H1 (cell line): ENCODE results near the gene SMTNL2. TPM values are rescaled to one million over a fixed set of nuclear protein-coding genes. Genes with fewer than 3 reads are reported as not detected.

Experiments
- CTCF ChIA-PET: fragments of 300-600 bp; sonication (Branson Sonifier 250); formaldehyde crosslinking; loops from one replicate; lab custom pipeline; 2021; ENCODE audit not compliant: partially characterized antibody; lab: Charles Lee
- POLR2A ChIA-PET: fragments of 300-600 bp; sonication (Branson Sonifier 250); formaldehyde crosslinking; loops from one replicate; lab custom pipeline; 2021; ENCODE audit warnings: inconsistent platforms; ENCODE audit not compliant: partially characterized antibody; lab: Charles Lee
- DNase-seq, 2 experiments: peaks; one replicate each; pipeline versions ENCODE4 v3.0.0 to v3.0.0-alpha.2; 2010 to 2022; ENCODE audit warnings: low spot score in 2 of 2, low read depth in 1 of 2, mixed read lengths in 1 of 2
- FAIRE-seq: peaks from 2 replicates; lab custom pipeline; 2011; peaks lifted over from hg19 to GRCh38; lab: Jason Lieb, UNC
- H2AFZ ChIP-seq: 2 replicates; pipeline ENCODE4 v1.8.1; 2012; ENCODE audit warnings: low read length, inconsistent platforms
- H2AK5ac ChIP-seq: 2 replicates; pipeline ENCODE4 v1.6.1; 2013; ENCODE audit warnings: low read depth, low read length
- H2BK120ac ChIP-seq: replicated peaks from 2 replicates; pipeline ENCODE3; 2013; ENCODE audit warnings: low read depth, low read length, inconsistent platforms
- H2BK12ac ChIP-seq: 2 replicates; pipeline ENCODE4 v1.6.1; 2013; ENCODE audit warnings: low read depth, low read length
- H2BK15ac ChIP-seq: 2 replicates; pipeline ENCODE4 v1.6.1; 2013; ENCODE audit warnings: low read length
- H2BK20ac ChIP-seq: 2 replicates; pipeline ENCODE4 v1.6.1; 2013; ENCODE audit warnings: low read length
- H2BK5ac ChIP-seq: 2 replicates; pipeline ENCODE4 v1.6.1; 2013; ENCODE audit warnings: low read depth, low read length
- H3K14ac ChIP-seq: 2 replicates; pipeline ENCODE4 v1.6.1; 2013; ENCODE audit warnings: inconsistent platforms; ENCODE audit not compliant: insufficient read length
- H3K18ac ChIP-seq: 2 replicates; pipeline ENCODE4 v1.6.1; 2013; ENCODE audit warnings: low read length; ENCODE audit errors: extremely low read depth
- H3K23ac ChIP-seq: 2 replicates; pipeline ENCODE4 v1.6.1; 2013; ENCODE audit warnings: inconsistent platforms; ENCODE audit not compliant: insufficient read length
- H3K23me2 ChIP-seq: 2 replicates; pipeline ENCODE4 v1.6.1; 2013; ENCODE audit warnings: low read depth, low read length
- H3K27ac ChIP-seq: 2 replicates; pipeline ENCODE4 v1.6.1; 2011; ENCODE audit warnings: low read depth, low read length, inconsistent platforms
- H3K27me3 ChIP-seq, 4 experiments: replicated peaks in 1 of 4; 1 replicate in 1 of 4; 2 replicates in 3 of 4; pipeline versions ENCODE4 v1.6.1 to v1.8.1; 2011 to 2013; ENCODE audit warnings: low read length in 3 of 4, mild to moderate bottlenecking in 3 of 4, inconsistent platforms in 2 of 4, mixed read lengths in 2 of 4, moderate library complexity in 1 of 4; ENCODE audit not compliant: control insufficient read depth in 3 of 4, insufficient read depth in 3 of 4; ENCODE audit errors: extremely low read depth in 1 of 4
- H3K36me3 ChIP-seq, 4 experiments: 2 replicates each; pipeline versions ENCODE4 v1.6.1 to v1.8.1; 2011 to 2013; ENCODE audit warnings: mild to moderate bottlenecking in 4 of 4, low read length in 3 of 4, moderate library complexity in 2 of 4, control low read depth in 1 of 4, inconsistent platforms in 1 of 4; ENCODE audit not compliant: insufficient read depth in 4 of 4, control insufficient read depth in 2 of 4
- H3K4ac ChIP-seq: replicated peaks from 2 replicates; pipeline ENCODE3; 2013; ENCODE audit warnings: low read length, low read depth, mixed read lengths, inconsistent platforms; ENCODE audit not compliant: insufficient read length
- H3K4me1 ChIP-seq, 4 experiments: replicated peaks in 1 of 4; 1 replicate in 1 of 4; 2 replicates in 3 of 4; pipeline versions ENCODE4 v1.6.1 to v1.8.1; 2011 to 2013; ENCODE audit warnings: low read length in 3 of 4, inconsistent platforms in 2 of 4, mixed read lengths in 1 of 4; ENCODE audit not compliant: insufficient read depth in 4 of 4, control insufficient read depth in 3 of 4
- H3K4me2 ChIP-seq, 2 experiments: 2 replicates each; pipeline versions ENCODE4 v1.6.1 to v1.8.1; 2011 to 2013; ENCODE audit warnings: low read depth in 2 of 2, low read length in 2 of 2, control low read depth in 1 of 2, inconsistent platforms in 1 of 2, mild to moderate bottlenecking in 1 of 2; ENCODE audit not compliant: insufficient read depth in 1 of 2
- H3K4me3 ChIP-seq, 4 experiments: fragments of 200-600, 300-600 bp in 1 of 4; sonication (generic), shearing (Covaris generic), sonication (Bioruptor Twin) in 1 of 4; 2 replicates each; pipeline versions ENCODE4 v1.5.1 to v1.8.1; 2011 to 2016; ENCODE audit warnings: low read length in 4 of 4, low read depth in 3 of 4, control low read depth in 2 of 4, inconsistent platforms in 2 of 4, mild to moderate bottlenecking in 2 of 4, mixed read lengths in 1 of 4, moderate library complexity in 1 of 4; ENCODE audit not compliant: insufficient read depth in 2 of 4; ENCODE audit errors: extremely low read depth in 1 of 4
- H3K56ac ChIP-seq: replicated peaks from 2 replicates; pipeline ENCODE3; 2013; ENCODE audit warnings: low read depth, mild to moderate bottlenecking, mixed read lengths, low read length, inconsistent platforms; ENCODE audit not compliant: insufficient read length
- H3K79me1 ChIP-seq: 2 replicates; pipeline ENCODE4 v1.6.1; 2013; ENCODE audit warnings: low read depth, low read length, control low read depth
- H3K79me2 ChIP-seq, 2 experiments: 2 replicates each; pipeline versions ENCODE4 v1.6.1 to v1.8.1; 2012 to 2013; ENCODE audit warnings: low read length in 2 of 2, mild to moderate bottlenecking in 2 of 2, inconsistent platforms in 1 of 2; ENCODE audit not compliant: insufficient read depth in 2 of 2, control insufficient read depth in 1 of 2
- H3K9ac ChIP-seq, 4 experiments: replicated peaks in 1 of 4; 1 replicate in 1 of 4; 2 replicates in 3 of 4; pipeline versions ENCODE4 v1.6.1 to v1.8.1; 2011 to 2013; ENCODE audit warnings: low read depth in 3 of 4, low read length in 3 of 4, control low read depth in 2 of 4, mild to moderate bottlenecking in 2 of 4, moderate library complexity in 2 of 4, inconsistent platforms in 1 of 4; ENCODE audit errors: extremely low read depth in 1 of 4
- H3K9me3 ChIP-seq, 2 experiments: 2 replicates each; pipeline versions ENCODE4 v1.6.1 to v1.8.1; 2012 to 2013; ENCODE audit warnings: mild to moderate bottlenecking in 2 of 2, moderate library complexity in 2 of 2, control low read depth in 1 of 2, inconsistent platforms in 1 of 2, low read depth in 1 of 2, low read length in 1 of 2, mixed read lengths in 1 of 2; ENCODE audit not compliant: insufficient read depth in 2 of 2
- H4K20me1 ChIP-seq, 2 experiments: replicated peaks in 1 of 2; 2 replicates each; pipeline versions ENCODE3 to v1.8.1; 2011 to 2013; ENCODE audit warnings: inconsistent platforms in 2 of 2, low read length in 2 of 2, mild to moderate bottlenecking in 1 of 2; ENCODE audit not compliant: insufficient read depth in 2 of 2, control insufficient read depth in 1 of 2
- H4K5ac ChIP-seq: 2 replicates; pipeline ENCODE4 v1.6.1; 2013; ENCODE audit warnings: low read length, low read depth, mixed read lengths, inconsistent platforms; ENCODE audit not compliant: insufficient read length
- H4K8ac ChIP-seq: 2 replicates; pipeline ENCODE4 v1.8.0; 2013; ENCODE audit warnings: mild to moderate bottlenecking, moderate library complexity, low read length, inconsistent platforms; ENCODE audit not compliant: insufficient read depth; ENCODE audit errors: extremely low read depth
- H4K91ac ChIP-seq: replicated peaks from 2 replicates; pipeline ENCODE3; 2013; ENCODE audit warnings: low read length, mixed read lengths, inconsistent platforms; ENCODE audit not compliant: insufficient read length
- ASH2L ChIP-seq: fragments of 200-600, 300-600 bp; sonication (generic); IDR thresholded peaks from one replicate; pipeline ENCODE4 v1.7.1; 2017; ENCODE audit warnings: low read length
- BCL11A ChIP-seq, 2 experiments: IDR thresholded peaks; one replicate each; pipeline ENCODE4 v1.6.1; 2011; ENCODE audit warnings: low read depth in 2 of 2, low read length in 2 of 2, mild to moderate bottlenecking in 2 of 2
- JUN ChIP-seq: IDR thresholded peaks from 2 replicates; pipeline ENCODE4 v1.6.1; 2011; ENCODE audit warnings: low read depth, mild to moderate bottlenecking, improper control_type of control experiment, low read length
- KDM4A ChIP-seq: IDR thresholded peaks from one replicate; pipeline ENCODE4 v1.7.1; 2012; ENCODE audit warnings: low read depth, mild to moderate bottlenecking, moderate library complexity, low read length, inconsistent platforms; ENCODE audit not compliant: severe bottlenecking
- POU5F1 ChIP-seq: IDR thresholded peaks from 2 replicates; pipeline ENCODE4 v1.6.1; 2011; ENCODE audit warnings: low read depth, mild to moderate bottlenecking, low read length, moderate library complexity
- WGBS, 2 experiments: shearing (Covaris generic) in 1 of 2; methylation state at CpG; one replicate each; pipeline versions ENCODE4 v1.1.6 to v1.1.7; 2013 to 2015; ENCODE audit warnings: low lambda C conversion rate in 2 of 2, mixed read lengths in 2 of 2, inconsistent platforms in 1 of 2, low coverage in 1 of 2, missing lambda C conversion rate in 1 of 2; ENCODE audit not compliant: insufficient replicate concordance in 2 of 2, insufficient coverage in 1 of 2, insufficient read length in 1 of 2; ENCODE audit errors: extremely low coverage in 1 of 2, missing lambda C conversion rate in 1 of 2; 5-methylcytosine and 5-hydroxymethylcytosine counted together
- polyA plus RNA-seq, 7 experiments: library from polyadenylated mRNA; depleted of rRNA in 3 of 7; stranded (reverse) in 5 of 7; unstranded in 2 of 7; fragments of >200 nt in 5 of 7; fragments of 200-250 nt in 2 of 7; gene quantifications; 1 replicate in 5 of 7; 2 replicates in 1 of 7; 4 replicates in 1 of 7; pipeline versions ENCODE4 v1.2.1 to v1.2.3, GENCODE V29; 2011 to 2013; ENCODE audit warnings: missing spikeins in 2 of 7, mixed read lengths in 2 of 7
- total RNA-seq: library from RNA; stranded (reverse); fragmentation: NEBNext Ultra II Directional; extraction: Animal tissue kit (Norgen Biotek cat#: 25700); gene quantifications from 2 replicates; pipeline ENCODE4 v1.2.1, GENCODE V29; 2021
- TF ChIP-seq, protein P1 (sequence below): IDR thresholded peaks from 2 replicates; pipeline ENCODE4 v1.6.1; 2012; ENCODE audit warnings: inconsistent platforms

SMTNL2 gene
- total and polyA plus RNA-seq, 2 of the 8 experiments (the other 6 are each of a cell fraction or from before 2014, with no cell fraction given) = 3.6 to 4.5 TPM

DNA sequence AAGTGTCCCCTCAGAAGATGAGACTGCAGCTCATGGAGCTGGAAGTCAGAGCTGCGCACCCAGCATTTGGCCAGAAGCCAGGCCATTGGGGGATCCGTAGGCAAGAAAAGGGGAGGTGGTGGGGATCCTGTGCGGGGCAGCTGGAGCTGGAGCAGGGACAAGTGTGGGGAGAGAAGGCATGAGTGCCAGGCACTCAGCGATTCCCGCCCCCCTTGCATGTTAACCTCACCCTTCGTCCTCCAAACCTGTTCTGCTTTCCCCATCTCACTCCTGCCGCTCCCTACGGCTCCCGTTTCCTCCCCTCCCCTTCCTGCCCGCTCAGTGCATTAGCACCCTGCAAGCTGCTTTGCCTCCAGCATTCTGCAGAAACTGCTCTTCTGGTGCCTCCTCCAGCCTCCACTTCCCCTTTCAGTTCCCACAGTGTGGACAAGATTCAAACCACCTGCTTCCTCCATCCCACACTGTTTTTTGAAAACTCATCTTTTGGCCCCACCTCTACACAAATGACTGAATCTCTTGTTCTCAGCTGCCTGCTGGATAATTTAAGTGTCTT is 51.6 kb downstream of the SMTNL2 start:
- H3K4me1 ChIP-seq = peaks cover 7 to 33% (median 17%) of the 10 kb centered on the region in 4 experiments
- no peaks in the 10 kb centered on the region for H3K79me1 ChIP-seq
- 19% methylated on average over 7 of the region's 10 CpGs; no CpG with 5 or more reads in 1 of the 2 experiments for WGBS, 2 experiments
- no peak overlapping the region for H3K56ac ChIP-seq
- H3K36me3 ChIP-seq = no peaks in the 10 kb centered on the region
- peak overlapping the region; percentile 71 for H3K18ac ChIP-seq
- peak overlapping the region; percentile 66; the same call in 1 of the 2 replicates for H2BK5ac ChIP-seq
- peak overlapping the region; percentile 80; the same call in 1 of the 2 replicates for H2BK20ac ChIP-seq
- TF ChIP-seq ASH2L (no peak), BCL11A (IDR thresholded peaks at IDR 0.05; ENCODE audit: low read depth in 2 of 2, low read length in 2 of 2) (no peak), KDM4A (peak; percentile 25), JUN (no peak), POU5F1 (no peak)
- TF ChIP-seq, protein P1, sequence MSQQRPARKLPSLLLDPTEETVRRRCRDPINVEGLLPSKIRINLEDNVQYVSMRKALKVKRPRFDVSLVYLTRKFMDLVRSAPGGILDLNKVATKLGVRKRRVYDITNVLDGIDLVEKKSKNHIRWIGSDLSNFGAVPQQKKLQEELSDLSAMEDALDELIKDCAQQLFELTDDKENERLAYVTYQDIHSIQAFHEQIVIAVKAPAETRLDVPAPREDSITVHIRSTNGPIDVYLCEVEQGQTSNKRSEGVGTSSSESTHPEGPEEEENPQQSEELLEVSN = no peak
- peaks cover 9 to 39% (median 27%) of the 10 kb centered on the region in 4 experiments for H3K27me3 ChIP-seq
- no peak overlapping the region for H2BK120ac ChIP-seq
- peak overlapping the region; percentile 70 for H2AFZ ChIP-seq
- H3K4me2 ChIP-seq = peak overlapping the region; percentile 39 to 53; a peak in 3 of 4 replicates
- no peak overlapping the region for H3K27ac ChIP-seq
- CTCF ChIA-PET = interaction anchor here (0.8 to 2.1 kb wide), 5 partner anchors 14 to 75 kb away, joined by 3 to 11 read pairs (median 4); no protein-coding TSS in a partner anchor
- POLR2A ChIA-PET = interaction anchor here (1.3 kb wide), 1 partner anchor 51 kb away, joined by 3 read pairs; the partner anchor contains the start of gene SMTNL2
- H3K23ac ChIP-seq = no peak overlapping the region
- H3K4me3 ChIP-seq = peak overlapping the region in 1 of 4 experiments; percentile 25; a peak in 1 of 8 replicates
- H2BK15ac ChIP-seq = peak overlapping the region; percentile 72; the same call in 1 of the 2 replicates
- peaks cover 5% of the 10 kb centered on the region; the same call in 1 of the 2 replicates for H3K23me2 ChIP-seq
- no peak overlapping the region for H3K14ac ChIP-seq
- no peak overlapping the region for H2AK5ac ChIP-seq
- H4K5ac ChIP-seq = no peak overlapping the region
- peak overlapping the region; percentile 87; the same call in 1 of the 2 replicates for H2BK12ac ChIP-seq
- H4K20me1 ChIP-seq = no peaks in the 10 kb centered on the region
- no peak overlapping the region; the same call in 1 of the 2 replicates for H4K8ac ChIP-seq
- DNase-seq (no peak), FAIRE-seq (peak; percentile 69)
- H3K79me2 ChIP-seq = no peaks in the 10 kb centered on the region
- H3K9me3 ChIP-seq = no peaks in the 10 kb centered on the region
- H3K4ac ChIP-seq = no peak overlapping the region
- no peak overlapping the region for H4K91ac ChIP-seq
- no peak overlapping the region for H3K9ac ChIP-seq
